ENCODE data around the gene MAPK1. TPM values are rescaled to one million over a fixed set of nuclear protein-coding genes. Genes with fewer than 3 reads are reported as not detected.

The MAPK1 gene
- total and polyA plus RNA-seq, 12 donors = 8.3 to 124 (median 101) TPM

DNA sequence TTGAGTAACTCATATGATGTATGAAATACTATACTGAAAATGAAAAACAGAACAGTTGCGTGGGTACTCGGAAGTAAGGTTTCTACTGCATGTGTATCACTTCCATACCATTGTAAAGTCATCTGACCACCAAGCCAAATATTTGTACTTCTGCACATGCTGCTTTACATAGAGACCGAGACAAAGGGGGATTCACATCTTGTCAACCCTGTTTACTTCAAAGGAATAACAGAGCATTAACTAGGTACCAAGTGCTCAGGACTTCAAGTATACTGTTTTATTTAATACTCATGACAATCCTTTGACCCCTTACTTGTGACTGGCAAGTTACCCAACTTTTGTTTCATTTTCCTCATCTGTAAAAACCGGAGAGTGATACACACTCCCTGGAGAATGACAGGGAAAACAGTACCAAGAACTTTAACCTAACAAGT lies 9.9 kb downstream of the MAPK1 start:
- intact Hi-C loops (cut with DNase I) = no loop called here
- H3K36me3 ChIP-seq = peaks cover 0 to 5% (median 0%) of the 10 kb centered on the region in 9 donors
- H3K9me3 ChIP-seq = no peaks in the 10 kb centered on the region
- H3K4me3 ChIP-seq = no peak overlapping the region
- no peaks in the 10 kb centered on the region for H3K27me3 ChIP-seq
- ATAC-seq (no peak), DNase-seq (no peak)
- peaks cover 15 to 98% (median 85%) of the 10 kb centered on the region in 9 donors for H3K4me1 ChIP-seq
- H3K27ac ChIP-seq = peak overlapping the region in 3 of 10 donors; percentile 1 to 57 (median 14)
- TF ChIP-seq, protein P1, sequence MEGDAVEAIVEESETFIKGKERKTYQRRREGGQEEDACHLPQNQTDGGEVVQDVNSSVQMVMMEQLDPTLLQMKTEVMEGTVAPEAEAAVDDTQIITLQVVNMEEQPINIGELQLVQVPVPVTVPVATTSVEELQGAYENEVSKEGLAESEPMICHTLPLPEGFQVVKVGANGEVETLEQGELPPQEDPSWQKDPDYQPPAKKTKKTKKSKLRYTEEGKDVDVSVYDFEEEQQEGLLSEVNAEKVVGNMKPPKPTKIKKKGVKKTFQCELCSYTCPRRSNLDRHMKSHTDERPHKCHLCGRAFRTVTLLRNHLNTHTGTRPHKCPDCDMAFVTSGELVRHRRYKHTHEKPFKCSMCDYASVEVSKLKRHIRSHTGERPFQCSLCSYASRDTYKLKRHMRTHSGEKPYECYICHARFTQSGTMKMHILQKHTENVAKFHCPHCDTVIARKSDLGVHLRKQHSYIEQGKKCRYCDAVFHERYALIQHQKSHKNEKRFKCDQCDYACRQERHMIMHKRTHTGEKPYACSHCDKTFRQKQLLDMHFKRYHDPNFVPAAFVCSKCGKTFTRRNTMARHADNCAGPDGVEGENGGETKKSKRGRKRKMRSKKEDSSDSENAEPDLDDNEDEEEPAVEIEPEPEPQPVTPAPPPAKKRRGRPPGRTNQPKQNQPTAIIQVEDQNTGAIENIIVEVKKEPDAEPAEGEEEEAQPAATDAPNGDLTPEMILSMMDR (IDR thresholded peaks at IDR 0.05) = no peak
- 73 to 76% methylated on average over 4 of the region's 4 CpGs for WGBS, 2 donors

DNA sequence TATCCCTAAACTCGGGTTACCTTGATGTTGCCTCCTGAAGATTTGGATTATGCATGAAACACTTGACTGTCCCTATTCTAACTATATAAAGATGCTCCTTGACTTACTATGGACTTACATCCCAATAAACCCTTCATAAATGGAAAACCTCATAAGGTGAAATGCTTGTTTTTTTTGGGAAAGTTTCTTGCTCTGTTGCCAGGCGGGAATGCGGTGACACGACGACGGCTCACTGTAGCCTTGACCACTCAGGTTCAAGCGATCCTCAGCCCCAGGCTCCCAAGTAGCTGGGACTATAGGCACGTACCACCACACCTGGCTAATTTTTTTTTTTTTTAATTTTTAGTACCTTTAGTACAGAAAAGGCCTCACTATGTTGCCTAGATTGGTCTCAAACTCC lies 10.6 kb downstream of the MAPK1 start:
- H3K27ac ChIP-seq = peak overlapping the region in 2 of 10 donors; percentile 9 to 57
- no peaks in the 10 kb centered on the region for H3K9me3 ChIP-seq
- DNase-seq = no peak
- TF ChIP-seq, protein P1 (IDR thresholded peaks at IDR 0.05) = no peak
- no peak for ATAC-seq
- intact Hi-C loops (cut with DNase I) = no loop called here
- WGBS, 2 donors = 75 to 94% methylated on average over 8 of the region's 8 CpGs
- peaks cover 0 to 7% (median 0%) of the 10 kb centered on the region in 9 donors for H3K36me3 ChIP-seq
- H3K27me3 ChIP-seq = no peaks in the 10 kb centered on the region
- no peak overlapping the region for H3K4me3 ChIP-seq
- H3K4me1 ChIP-seq = peaks cover 15 to 94% (median 79%) of the 10 kb centered on the region in 9 donors

DNA sequence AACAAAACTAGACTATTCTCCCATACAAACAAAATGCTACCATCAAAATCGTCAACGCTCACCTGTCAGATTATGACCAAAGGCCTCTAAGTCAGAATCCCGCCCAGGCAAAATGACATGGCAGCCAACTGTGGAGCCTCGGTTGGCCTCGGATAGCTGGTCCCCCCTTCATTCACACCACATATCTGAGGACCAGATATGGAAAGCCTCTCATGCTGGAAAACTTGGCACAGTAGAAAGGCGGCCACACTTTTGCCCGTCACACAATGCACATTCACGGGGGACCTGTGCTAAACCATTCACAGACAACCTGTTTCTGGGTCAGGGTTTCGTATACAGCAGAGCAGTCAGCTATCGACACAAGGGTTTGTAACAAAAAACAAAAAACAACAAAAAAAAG lies 11.2 kb downstream of the MAPK1 start:
- ATAC-seq (peak in 4 of 8 donors; percentile 28 to 54 (median 40)), DNase-seq (no peak)
- H3K4me1 ChIP-seq = peaks cover 15 to 92% (median 73%) of the 10 kb centered on the region in 9 donors
- TF ChIP-seq, protein P1 (IDR thresholded peaks at IDR 0.05) = no peak
- 73 to 78% methylated on average over 10 of the region's 10 CpGs for WGBS, 2 donors
- H3K27ac ChIP-seq = peak overlapping the region in 3 of 10 donors; percentile 9 to 23 (median 17)
- H3K4me3 ChIP-seq = no peak overlapping the region
- H3K9me3 ChIP-seq = no peaks in the 10 kb centered on the region
- no peaks in the 10 kb centered on the region for H3K27me3 ChIP-seq
- intact Hi-C loops (cut with DNase I) = no loop called here
- H3K36me3 ChIP-seq = peaks cover 0 to 7% (median 0%) of the 10 kb centered on the region in 9 donors

DNA sequence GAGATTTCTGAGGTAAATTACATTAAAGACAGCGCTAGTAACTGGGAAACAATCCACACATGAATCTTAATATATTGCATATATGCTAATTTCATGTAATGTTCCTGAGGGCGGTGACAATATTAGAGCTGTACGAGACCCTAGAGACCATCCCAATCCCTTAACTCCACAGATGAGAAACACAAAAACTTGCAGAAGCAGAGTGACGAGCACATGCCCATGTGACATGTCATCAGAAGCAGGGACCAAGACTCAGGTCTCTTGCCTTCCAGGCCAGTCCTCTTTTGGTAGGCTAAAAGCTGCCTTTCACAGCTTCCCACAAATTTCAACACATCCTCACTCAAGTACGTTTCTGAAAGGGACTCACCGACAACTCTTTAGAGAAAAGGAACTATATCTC lies 11.8 kb downstream of the MAPK1 start:
- TF ChIP-seq, protein P1 (IDR thresholded peaks at IDR 0.05) = no peak
- no peak for DNase-seq
- H3K9me3 ChIP-seq = no peaks in the 10 kb centered on the region
- no peaks in the 10 kb centered on the region for H3K27me3 ChIP-seq
- WGBS, 2 donors = 55 to 64% methylated on average over 6 of the region's 6 CpGs
- peaks cover 15 to 92% (median 72%) of the 10 kb centered on the region in 9 donors for H3K4me1 ChIP-seq
- intact Hi-C loops (cut with DNase I) = no loop called here
- ATAC-seq = peak in 2 of 8 donors; percentile 26 to 40
- H3K36me3 ChIP-seq = peaks cover 0 to 7% (median 0%) of the 10 kb centered on the region in 9 donors
- peak overlapping the region in 3 of 10 donors; percentile 9 to 23 (median 17) for H3K27ac ChIP-seq
- no peak overlapping the region for H3K4me3 ChIP-seq

Measured in heart right ventricle (tissue), 16 donors.